Hepatocyte (in vitro differentiated cells): Measurements from ENCODE around the gene NGEF. TPM values are rescaled to one million over a fixed set of nuclear protein-coding genes. Genes with fewer than 3 reads are reported as not detected.

ENCODE experiments used
- DNase-seq: peaks from one replicate; pipeline ENCODE4 v3.0.0-alpha.2; 2016; ENCODE audit warnings: low spot score
- H2AFZ ChIP-seq: fragments of 200-600 bp; sonication (generic); 2 replicates; pipeline ENCODE4 v1.6.0; 2016; ENCODE audit warnings: antibody characterized with exemption, mild to moderate bottlenecking
- H3K27ac ChIP-seq: fragments of 200-600 bp; sonication (generic); 2 replicates; pipeline ENCODE4 v1.5.1; 2016; ENCODE audit warnings: mild to moderate bottlenecking
- H3K27me3 ChIP-seq: fragments of 200-600 bp; sonication (generic); 2 replicates; pipeline ENCODE4 v1.6.1; 2016
- H3K36me3 ChIP-seq: fragments of 200-600 bp; sonication (generic); replicated peaks from 2 replicates; pipeline ENCODE4 v1.5.1; 2016; ENCODE audit warnings: low read depth; ENCODE audit not compliant: insufficient read depth
- H3K4me1 ChIP-seq: fragments of 200-600 bp; sonication (generic); 2 replicates; pipeline ENCODE4 v1.5.1; 2016; ENCODE audit warnings: mild to moderate bottlenecking, moderate library complexity; ENCODE audit not compliant: insufficient read depth
- H3K4me2 ChIP-seq: fragments of 200-600 bp; sonication (generic); 2 replicates; pipeline ENCODE4 v1.6.0; 2016
- H3K4me3 ChIP-seq: fragments of 200-600 bp; sonication (generic); 2 replicates; pipeline ENCODE4 v1.5.1; 2016; ENCODE audit warnings: mild to moderate bottlenecking
- H3K79me2 ChIP-seq: fragments of 200-600 bp; sonication (generic); 2 replicates; pipeline ENCODE4 v1.6.0; 2017; ENCODE audit warnings: mild to moderate bottlenecking
- H3K9me2 ChIP-seq: fragments of 200-600 bp; sonication (generic); replicated peaks from 2 replicates; pipeline ENCODE4 v1.6.0; 2017; ENCODE audit warnings: mild to moderate bottlenecking; ENCODE audit not compliant: insufficient read depth
- H3K9me3 ChIP-seq: fragments of 200-600 bp; sonication (generic); 2 replicates; pipeline ENCODE4 v1.5.1; 2016; ENCODE audit warnings: low read depth, mild to moderate bottlenecking
- H4K20me1 ChIP-seq: fragments of 200-600 bp; sonication (generic); 2 replicates; pipeline ENCODE4 v1.6.0; 2016; ENCODE audit warnings: mild to moderate bottlenecking; ENCODE audit not compliant: insufficient read depth, poor library complexity, severe bottlenecking
- CTCF ChIP-seq: fragments of 200-600 bp; sonication (generic); IDR thresholded peaks from 2 replicates; pipeline ENCODE4 v1.5.1; 2016; ENCODE audit warnings: antibody characterized with exemption, mild to moderate bottlenecking; ENCODE audit not compliant: poor library complexity
- EZH2 ChIP-seq: fragments of 200-600 bp; sonication (generic); IDR thresholded peaks from 2 replicates; pipeline ENCODE4 v1.6.1; 2016; ENCODE audit warnings: antibody characterized with exemption, mild to moderate bottlenecking, borderline replicate concordance
- EZH2phosphoT487 ChIP-seq: fragments of 200-600 bp; sonication (generic); IDR thresholded peaks from one replicate; pipeline ENCODE4 v1.6.1; 2018; ENCODE audit warnings: antibody characterized with exemption, mild to moderate bottlenecking, low read depth, moderate library complexity; ENCODE audit not compliant: unreplicated experiment, severe bottlenecking
- WGBS: methylation state at CpG from one replicate; pipeline ENCODE4 v1.1.6; 2016; ENCODE audit warnings: low lambda C conversion rate; ENCODE audit errors: missing lambda C conversion rate; 5-methylcytosine and 5-hydroxymethylcytosine counted together
- polyA plus RNA-seq: library from polyadenylated mRNA; unstranded; fragments of >200 nt; fragmentation: Nextera tagmentation; extraction: Ambion mirVana; gene quantifications from 2 replicates; pipeline ENCODE4 v1.2.1, GENCODE V29; 2016
- total RNA-seq: library from RNA; depleted of rRNA; stranded (reverse); fragments of >200 nt; gene quantifications from 2 replicates; pipeline ENCODE4 v1.2.3, GENCODE V29; 2014

The NGEF gene
- total and polyA plus RNA-seq, 2 experiments from 2014 or later = 2.2 to 3.2 TPM

- TF ChIP-seq EZH2 = no peak
- TF ChIP-seq EZH2phosphoT487 = no peak
- no peak for TF ChIP-seq CTCF
- no peaks in the 10 kb centered on the region for H3K9me3 ChIP-seq
- H2AFZ ChIP-seq = no peak overlapping the region
- H3K9me2 ChIP-seq = no peaks in the 10 kb centered on the region
- DNase-seq = no peak
- no peaks in the 10 kb centered on the region for H3K36me3 ChIP-seq
- no peaks in the 10 kb centered on the region for H3K79me2 ChIP-seq
- H3K27me3 ChIP-seq = no peaks in the 10 kb centered on the region
- H3K4me1 ChIP-seq = no peaks in the 10 kb centered on the region
- H3K4me3 ChIP-seq = no peak overlapping the region
- no peak overlapping the region for H3K4me2 ChIP-seq
- no peak overlapping the region for H3K27ac ChIP-seq
- WGBS = 76% methylated on average over 8 of the region's 8 CpGs
- no peaks in the 10 kb centered on the region for H4K20me1 ChIP-seq
Measured at GRCh38 chr2:233039212-233039845, 26.3 kb upstream of the NGEF start.

GRCh38 chr2:233037078-233037477 is 24.0 kb upstream of the NGEF start:
- Histone ChIP-seq H4K20me1 (no peaks in the 10 kb centered on the region), H3K9me2 (no peaks in the 10 kb centered on the region), H3K79me2 (no peaks in the 10 kb centered on the region), H2AFZ (no peak overlapping the region), H3K4me1 (no peaks in the 10 kb centered on the region), H3K4me3 (no peak overlapping the region), H3K27ac (no peak overlapping the region), H3K4me2 (no peak overlapping the region), H3K27me3 (no peaks in the 10 kb centered on the region), H3K36me3 (no peaks in the 10 kb centered on the region), H3K9me3 (no peaks in the 10 kb centered on the region)
- TF ChIP-seq CTCF (no peak), EZH2phosphoT487 (no peak), EZH2 (no peak)
- 92% methylated on average over 2 of the region's 2 CpGs for WGBS
- DNase-seq = no peak

- no peaks in the 10 kb centered on the region for H3K79me2 ChIP-seq
- H3K9me3 ChIP-seq = no peaks in the 10 kb centered on the region
- H4K20me1 ChIP-seq = no peaks in the 10 kb centered on the region
- H3K4me1 ChIP-seq = no peaks in the 10 kb centered on the region
- H3K9me2 ChIP-seq = no peaks in the 10 kb centered on the region
- H3K4me2 ChIP-seq = no peak overlapping the region
- TF ChIP-seq EZH2 = no peak
- no peak for TF ChIP-seq EZH2phosphoT487
- TF ChIP-seq CTCF = no peak
- no peaks in the 10 kb centered on the region for H3K27me3 ChIP-seq
- no peak overlapping the region for H2AFZ ChIP-seq
- H3K4me3 ChIP-seq = no peak overlapping the region
- no peak overlapping the region for H3K27ac ChIP-seq
- no peak for DNase-seq
- WGBS = 85% methylated on average over 12 of the region's 12 CpGs
- no peaks in the 10 kb centered on the region for H3K36me3 ChIP-seq
Measured at GRCh38 chr2:233036162-233036838, 23.2 kb upstream of the NGEF start.
